SKM-1 treated with dmso at 0.1 percent for 144 hours (cell line): ENCODE data around the gene SPRY2.
"Not testable (repeated sequence)": the region's sequence is repeated elsewhere in the genome, so short reads cannot be mapped to it uniquely, and the experiment has no call there.

Experiments used
- DNase-seq: peaks from one replicate; lab custom pipeline; 2025; ENCODE audit not compliant: unreplicated experiment; lab: John Stamatoyannopoulos, UW

Gene SPRY2

DNA sequence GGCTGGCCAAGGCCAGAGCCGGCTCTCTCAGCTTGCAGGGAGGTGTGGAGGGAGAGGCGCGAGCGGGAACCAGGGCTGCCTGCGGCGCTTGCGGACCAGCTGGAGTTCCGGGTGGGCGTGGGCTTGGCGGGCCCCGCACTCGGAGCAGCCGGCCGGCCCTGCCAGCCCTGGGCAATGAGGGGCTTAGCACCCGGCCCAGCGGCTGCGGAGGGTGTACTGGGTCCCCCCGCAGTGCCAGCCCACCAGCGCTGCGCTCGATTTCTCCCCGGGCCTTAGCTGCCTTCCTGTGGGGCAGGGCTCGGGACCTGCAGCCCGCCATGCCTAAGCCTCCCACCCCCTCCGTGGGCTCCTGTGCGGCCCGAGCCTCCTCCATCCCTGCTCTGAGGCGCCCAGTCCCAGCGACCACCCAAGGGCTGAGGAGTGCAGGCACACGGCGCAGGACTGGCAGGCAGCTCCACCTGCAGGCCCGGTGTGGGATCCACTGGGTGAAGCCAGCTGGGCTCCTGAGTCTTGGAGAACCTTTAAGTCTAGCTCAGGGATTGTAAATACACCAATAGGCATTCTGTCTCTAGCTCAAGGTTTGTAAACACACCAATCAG is 14.7 kb upstream of the SPRY2 start:
- DNase-seq: not testable (repeated sequence)

DNA sequence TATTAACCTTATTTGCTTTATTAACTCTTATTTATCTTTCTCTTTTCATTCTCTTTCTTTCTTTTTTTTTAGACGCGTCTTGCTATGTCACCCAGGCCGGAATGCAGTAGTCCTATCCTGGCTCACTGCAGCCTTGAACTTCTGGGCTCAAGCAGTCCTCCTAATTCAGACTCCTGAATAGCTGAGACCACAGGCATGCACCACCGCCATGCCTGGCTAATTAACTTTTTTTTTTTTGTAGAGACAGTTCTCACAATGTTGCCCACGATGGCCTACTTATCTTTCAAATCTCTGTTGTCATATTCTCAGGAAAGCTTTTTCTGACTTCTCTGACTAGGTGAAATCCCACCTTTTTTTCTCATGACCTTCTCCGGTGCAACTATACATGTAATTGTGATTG is 7.8 kb upstream of the SPRY2 start:
- no peak for DNase-seq

DNA sequence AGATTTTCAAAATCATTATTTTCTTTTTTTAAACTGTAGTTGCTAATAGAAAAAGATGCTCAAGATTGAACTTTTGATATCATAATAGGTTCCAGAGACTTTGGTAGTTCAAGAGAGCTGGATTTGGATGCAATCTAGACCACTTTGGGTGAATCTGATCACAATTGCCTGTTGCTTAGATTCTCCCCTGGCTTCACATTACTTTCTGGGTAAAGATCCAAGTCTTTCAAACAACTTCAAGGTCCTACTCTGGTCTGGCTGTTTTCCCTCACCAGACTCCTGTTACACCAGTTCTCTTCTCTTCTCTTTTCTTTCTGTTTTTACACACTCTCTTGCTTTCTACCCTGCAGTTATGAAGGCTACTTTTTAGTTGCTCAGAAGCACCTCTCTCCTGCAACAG is 7.4 kb upstream of the SPRY2 start:
- no peak for DNase-seq

DNA sequence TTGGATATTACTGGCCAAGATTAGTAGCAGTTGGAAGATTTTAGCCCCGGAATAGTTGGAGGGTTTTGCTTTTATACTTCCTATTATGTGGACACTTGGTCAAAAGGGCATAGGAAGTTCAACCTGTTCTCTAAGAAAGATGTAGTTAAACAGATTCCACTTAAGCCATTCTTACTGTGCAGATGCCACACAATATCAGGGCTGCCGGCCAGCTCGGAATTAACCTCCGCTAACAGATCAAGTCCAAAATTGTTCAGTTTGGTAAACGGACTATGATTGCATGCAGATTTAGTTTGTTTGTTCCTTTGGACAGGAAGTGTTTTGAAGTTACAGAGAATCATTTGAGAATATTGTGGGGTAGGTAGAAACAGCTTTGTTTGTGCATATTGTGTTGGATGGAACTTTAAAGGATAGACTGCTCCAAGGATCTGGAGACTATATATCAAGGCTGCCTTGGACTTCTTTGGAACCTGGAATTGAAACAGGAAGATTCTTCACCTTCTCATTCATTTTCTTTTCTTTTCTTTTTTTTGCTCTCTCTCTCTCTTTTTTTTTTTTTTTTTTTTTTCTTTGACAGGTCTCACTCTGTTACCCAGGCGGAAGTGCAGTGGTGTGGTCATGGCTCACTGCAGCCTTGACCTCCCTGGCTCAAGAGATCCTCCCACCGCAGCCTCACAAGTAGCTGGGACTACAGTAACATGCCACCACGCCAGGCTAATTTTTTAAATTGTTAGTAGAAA is 5.0 kb upstream of the SPRY2 start:
- DNase-seq: no peak

DNA sequence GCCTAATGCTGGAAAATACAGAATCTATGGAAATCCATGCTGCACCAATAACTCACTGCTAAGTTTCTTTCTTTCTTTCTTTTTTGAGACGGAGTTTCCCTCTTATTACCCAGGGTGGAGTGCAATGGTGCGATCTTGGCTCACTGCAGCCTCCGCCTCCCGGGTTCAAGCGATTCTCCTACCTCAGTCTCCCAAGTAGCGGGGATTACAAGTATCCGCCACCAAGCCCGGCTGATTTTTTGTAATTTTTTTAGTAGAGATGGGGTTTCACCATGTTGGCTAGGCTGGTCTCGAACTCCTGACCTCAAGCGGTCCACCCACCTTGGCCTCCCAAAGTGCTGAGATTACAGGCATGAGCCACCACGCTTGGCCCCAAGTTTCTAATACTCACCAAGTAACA is 3.1 kb upstream of the SPRY2 start:
- not testable (repeated sequence) for DNase-seq

DNA sequence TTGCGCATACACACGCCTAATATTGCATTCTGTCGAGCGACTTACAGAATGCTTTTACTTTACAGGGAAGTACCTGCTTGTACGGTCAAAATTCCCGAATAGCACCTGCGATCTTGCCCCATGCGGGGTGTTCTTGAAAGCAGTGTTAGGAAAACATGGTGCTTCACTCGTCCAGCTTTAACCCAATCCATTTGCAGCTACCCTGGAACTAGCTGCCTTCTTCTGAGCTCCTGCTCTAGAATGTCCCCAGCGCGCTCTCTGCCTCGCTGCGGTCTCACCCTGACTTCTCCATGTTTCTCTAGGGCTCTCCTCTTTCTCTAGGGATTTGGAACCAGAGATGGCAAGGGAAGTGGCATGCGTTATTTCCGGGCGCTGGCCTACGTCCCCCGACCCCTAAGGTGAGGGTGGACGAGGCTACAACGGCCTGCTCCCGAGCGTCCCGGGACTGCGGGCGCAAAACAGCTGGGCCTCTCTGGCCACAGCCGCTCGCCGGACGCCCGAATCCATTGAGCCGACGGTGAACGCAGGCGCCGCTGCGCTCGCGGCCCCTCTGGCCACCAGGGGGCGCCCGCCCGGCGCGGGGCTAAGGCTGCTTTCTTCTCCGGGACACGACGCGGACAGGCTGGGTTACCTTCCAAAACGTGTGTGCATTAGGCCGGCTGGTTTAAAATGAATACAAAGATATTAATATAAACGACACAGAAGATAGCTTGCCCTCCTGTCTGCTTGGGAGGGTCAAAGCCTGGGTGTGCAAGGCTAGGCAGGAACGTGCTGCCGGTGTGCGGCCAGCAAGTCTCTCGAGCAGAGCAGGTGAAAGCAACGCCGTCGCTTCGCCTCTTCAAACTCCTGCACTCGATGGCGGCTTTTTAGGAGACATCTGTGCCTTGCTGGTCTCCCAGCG is 1.8 kb upstream of the SPRY2 start:
- DNase-seq: peak; percentile 75

DNA sequence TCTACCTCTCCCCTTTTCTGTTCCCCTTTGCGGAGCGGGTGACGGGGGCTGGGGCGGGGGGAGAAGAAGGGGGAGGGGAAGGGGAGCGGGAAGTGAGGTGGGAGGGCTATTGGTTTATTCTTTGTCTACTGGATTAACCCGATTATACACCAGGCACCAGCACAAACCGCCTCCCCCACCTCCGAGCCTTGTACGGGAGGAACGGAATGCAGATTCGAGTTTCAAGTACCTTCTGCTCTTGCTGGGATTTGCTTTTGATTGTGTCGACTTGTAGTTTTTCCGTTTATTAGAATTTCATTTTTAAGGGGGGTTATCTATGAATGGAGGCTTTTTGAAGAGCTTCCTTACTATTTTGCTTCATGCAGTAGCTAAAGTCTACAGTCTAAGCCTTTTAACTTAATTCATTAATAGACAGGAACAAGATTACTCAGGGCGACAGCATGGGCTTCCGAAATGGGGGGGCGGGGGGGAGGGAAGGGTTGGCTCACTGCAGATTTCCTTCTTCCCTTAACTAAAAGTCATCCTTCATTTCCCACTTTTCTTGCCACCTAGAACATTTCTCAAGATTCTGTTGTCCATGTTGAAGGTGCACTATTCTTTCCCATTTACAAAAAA is 937 bp upstream of the SPRY2 start:
- DNase-seq: no peak

DNA sequence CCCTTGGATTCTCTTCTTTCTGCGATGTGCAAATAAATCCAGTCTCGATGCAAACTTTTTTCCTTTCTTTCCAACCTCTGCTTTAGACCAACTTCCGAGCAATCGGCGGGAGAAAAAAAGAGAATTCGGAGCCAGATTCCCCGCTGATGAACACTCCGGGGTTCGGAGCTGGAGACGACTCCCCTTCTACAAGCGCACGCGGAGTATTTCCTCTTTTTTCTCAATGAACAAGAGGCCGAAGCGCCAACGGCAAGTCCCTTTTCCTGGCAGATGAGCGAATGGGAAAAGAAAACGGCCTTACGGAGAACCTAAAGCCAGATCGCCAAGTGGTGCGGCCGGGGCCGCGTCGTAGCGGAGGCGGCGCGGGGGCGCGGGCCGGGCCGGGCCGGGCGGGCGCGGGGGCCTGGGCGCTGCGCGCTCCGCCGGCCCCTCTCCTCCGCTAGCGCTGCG is 250 bp downstream of the SPRY2 start:
- peak; percentile 61 for DNase-seq

DNA sequence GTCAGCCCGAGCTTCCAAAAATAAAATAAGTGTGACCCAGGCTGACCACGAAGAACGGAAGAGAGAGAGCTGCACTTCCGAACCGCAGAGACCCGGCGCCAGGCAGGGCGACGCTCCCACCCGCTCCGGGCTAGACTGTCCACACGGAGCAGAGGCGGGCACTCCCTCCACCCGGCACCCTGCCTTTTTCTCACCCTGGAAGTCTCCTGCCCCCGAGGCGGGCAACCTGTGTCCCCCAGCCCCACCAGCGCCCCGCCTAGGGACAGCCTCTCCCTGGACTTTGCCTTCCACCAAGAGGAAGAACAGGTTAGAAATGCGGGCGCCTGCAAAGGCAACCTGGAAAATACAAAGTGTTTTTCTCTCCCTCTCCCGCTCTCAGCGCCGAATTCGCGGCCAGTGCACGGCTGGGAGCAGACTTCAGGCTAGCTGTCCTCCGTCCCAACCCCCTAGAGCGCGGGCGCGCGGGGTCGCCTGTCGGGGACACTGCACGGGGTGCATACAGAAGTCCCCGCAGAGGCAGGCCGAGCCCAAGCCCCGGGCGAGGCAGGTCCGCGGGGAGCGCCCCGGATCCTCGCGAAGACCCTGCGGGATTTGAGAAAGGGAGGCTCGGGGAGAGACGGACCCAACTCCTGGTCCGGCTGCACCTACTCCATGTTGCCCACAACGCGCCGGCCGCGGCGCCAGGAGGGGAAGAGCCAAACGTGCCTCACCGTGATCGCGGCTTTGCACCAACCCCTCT is 845 bp downstream of the SPRY2 start:
- peak; percentile 59 for DNase-seq

DNA sequence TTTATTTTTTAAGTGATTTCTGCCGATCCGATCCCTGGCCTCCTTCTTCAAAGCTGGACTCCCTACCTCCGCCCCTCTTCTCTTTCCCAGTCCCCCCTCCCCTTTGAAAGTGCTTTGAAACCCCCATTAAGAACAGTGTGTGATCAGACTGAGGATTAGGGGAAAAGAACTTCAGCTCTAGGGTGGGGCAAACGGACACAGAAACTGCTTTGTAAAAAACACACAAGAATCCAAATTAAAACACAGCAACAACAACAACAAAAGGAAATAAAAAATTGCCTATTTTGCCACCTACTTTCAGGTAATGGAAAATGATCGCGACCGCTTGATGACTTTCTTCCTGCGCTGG is 1.4 kb downstream of the SPRY2 start:
- no peak for DNase-seq

DNA sequence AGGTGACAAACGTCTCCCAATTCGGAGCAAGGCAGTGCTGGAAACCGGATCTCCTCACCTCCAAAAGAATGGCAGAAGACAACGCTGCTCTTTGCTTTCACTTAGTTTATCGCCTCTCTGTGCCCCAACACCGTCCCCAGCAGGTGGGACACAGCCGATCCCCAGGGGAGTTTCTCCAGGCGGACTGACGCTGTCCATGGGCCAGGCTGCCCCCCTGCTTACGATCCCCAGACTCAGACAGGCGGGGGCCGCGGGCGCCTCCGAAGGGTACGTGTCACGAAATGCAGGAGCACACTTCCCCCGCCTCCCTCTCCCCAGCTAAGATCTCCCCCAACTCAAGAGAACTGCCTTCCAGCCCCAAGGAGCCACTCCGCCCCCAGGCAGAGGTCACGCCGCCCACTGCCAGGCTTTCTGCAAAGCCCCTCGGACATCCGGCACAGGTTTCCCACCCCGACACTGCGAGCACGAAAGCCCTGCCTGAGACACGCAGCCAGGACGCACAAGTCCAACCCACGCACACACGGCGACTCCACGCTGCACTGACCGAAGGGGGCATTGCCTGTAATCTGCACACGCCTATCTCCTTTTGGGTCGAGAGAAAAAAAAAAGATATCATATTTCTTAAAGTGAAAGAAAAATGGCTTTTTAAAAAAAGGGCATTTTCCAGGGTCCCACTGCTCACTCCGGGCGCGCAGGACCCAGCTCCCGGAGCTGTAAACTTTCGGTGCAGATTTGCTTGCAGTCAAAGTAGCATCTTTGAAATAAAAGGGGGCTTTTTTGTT is 2.0 kb downstream of the SPRY2 start:
- peak; percentile 45 for DNase-seq

DNA sequence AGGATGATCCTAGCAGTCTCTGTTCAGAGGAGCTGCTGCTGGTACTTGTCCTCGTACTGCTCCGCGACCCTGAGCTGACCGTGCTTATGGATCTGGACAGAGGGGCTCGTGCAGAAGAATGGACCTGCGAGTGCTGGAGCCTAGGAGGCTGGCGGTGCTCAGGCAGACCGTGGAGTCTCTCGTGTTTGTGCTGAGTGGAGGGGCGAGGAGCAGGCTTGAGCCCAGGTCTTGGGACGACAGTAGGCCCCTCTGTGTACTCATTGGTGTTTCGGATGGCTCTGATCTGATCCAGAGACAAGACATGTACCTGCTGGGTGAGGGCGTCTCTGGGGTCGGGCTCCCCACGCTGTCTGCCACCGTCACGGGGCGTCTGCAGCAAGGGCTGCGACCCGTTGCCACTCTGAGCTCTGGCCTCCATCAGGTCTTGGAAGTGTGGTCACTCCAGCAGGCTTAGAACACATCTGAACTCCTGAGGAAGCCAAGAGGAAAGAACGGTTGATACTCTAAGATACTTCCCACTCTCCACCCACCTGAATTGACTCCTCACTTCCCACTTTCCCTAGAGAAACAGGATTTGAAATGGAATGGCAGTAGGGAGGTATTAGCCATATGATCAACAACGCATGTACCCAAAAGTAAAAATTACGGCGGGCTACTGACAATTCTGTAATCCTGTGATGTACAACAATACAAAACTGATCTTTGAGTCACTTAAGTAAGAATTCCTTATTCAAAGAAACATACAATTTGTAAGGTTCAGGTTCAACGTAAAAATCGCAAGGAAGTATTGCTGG is 3.4 kb downstream of the SPRY2 start:
- DNase-seq: no peak

DNA sequence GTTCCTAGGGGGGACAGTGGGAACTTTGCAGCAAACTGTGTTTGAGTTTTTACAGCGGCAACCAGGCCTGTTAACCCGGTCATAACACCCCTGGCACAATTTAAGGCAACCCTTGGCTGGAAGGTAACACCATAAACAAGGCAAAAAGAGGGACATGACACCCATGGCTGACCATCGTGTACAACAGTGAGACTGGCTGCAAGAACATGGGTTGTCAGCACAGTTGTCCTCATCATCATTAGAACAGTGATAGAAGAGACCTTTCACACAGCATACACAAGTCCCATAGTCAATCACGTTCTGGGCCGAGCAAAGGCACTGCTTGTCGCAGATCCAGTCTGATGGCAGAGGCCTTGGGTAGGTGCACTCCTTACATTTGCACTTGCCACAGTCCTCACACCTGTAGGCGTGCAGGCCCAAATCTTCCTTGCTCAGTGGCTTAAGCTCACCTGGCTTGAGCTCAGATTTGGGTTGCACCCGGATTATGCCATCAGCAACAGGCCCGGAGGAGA is 4.1 kb downstream of the SPRY2 start:
- DNase-seq: no peak

DNA sequence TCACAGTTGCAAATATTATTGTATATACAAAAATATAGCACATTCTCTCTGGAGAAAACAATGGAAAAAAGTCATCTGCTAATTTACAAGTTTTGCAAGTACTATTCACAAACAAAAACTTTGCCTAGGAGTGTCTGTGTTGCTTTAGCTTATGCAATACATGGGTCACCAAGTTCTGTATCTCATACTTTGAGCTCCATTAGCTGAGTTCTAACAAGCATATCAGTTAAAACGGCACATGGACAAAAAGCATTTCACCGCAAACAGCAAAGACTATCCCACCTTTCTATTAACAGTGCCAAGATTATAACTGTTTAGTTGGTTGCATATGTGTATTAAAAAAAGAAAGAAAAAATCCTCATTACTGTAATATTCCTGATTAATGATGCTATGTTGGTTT is 4.6 kb downstream of the SPRY2 start:
- DNase-seq: no peak

DNA sequence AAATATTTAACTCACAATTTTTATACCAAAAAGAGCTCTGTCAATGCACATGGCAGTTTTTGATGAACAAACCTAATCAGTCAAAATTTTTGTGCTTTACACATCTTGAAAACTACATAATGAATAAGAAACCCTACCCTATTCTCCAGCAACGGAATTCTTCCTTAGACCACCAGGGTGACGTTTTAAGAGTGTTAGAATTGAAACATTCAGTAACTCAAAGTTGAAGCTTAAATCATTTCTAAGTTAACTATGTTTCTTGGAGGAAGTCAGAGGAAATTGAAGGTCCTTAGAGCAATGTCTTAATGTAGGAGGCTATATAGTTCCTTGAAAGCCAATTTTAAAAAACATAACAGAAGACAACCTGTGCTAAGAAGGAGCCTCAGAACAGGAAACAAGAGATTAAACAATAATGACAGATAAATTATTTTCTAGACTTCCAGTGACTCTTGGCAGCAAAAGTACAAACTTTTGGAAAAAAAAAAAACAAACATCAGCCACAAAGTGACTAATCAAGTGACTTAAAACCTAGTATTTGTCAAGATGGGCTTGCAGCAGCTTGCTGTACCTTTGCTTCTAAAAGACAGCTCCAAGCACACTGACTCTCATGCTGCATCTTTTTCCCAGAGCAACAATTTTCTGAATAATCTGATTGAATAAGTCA is 6.2 kb downstream of the SPRY2 start:
- DNase-seq: no peak

DNA sequence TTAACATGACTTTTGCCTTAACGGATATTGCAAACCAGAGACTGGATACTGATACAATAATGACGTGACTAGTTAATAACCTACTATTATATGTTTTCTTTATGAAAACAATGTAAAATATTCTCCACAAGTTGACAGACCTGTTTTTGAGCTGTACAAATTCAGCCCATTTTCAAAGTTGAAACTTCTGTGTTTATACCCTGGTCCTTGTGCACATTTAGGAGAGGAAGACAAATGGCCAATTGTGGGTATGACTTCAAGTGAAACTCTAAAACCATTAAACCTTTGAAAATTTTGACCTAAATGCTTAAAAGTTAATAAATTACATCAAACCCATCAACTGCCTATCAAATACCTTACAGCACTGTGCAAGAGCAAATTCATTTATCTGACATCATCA is 8.9 kb downstream of the SPRY2 start:
- DNase-seq: no peak

DNA sequence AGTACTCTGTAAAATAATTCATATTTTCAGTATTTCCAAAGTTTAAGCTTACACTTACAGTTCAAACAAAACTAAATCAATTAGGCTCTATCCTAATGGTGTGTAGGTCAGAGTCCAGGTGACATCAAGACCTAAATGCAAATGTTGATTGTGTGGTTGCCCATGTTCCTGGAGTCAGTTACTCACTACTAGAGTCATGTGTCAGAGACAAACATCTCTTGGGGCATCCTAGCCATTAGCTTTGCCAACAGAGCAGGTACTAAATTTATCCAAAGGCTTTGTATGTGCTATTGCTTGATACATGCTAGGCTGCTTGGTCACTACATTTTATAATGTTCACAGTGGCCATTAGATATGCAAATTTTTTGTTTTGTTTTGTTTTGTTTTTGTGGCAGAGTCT is 11.7 kb downstream of the SPRY2 start:
- DNase-seq: no peak

DNA sequence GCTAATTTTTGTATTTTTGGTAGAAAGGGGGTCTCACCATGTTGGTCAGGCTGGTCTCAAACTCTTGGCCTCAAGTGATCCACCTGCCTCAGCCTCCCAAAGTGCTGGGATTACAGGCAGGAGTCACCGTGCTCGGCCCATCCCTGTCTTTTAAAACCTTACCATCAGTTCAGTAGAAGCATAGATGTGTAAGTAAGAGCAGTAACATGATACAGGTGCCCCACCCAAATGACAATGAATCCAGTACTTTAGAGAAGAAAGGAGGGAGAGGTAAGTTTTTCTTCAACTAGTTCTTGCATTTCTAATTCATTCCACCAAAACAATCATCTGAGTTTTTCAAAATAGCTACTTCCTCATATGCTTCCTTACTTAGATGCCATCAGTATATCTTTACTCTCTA is 21.9 kb downstream of the SPRY2 start:
- DNase-seq: no peak
